Thyroid gland (tissue), 4 donors: ENCODE results near the gene NCMAP.

Experiments
- CTCF ChIP-seq, 6 experiments: fragments of 200-600 bp in 3 of 6; fragments of 450-650 bp in 3 of 6; sonication (generic) in 3 of 6; IDR thresholded peaks; one replicate each; pipeline ENCODE4 v1.5.1; 2016 to 2019; ENCODE audit warnings: antibody characterized with exemption in 6 of 6, mild to moderate bottlenecking in 2 of 6, inconsistent platforms in 1 of 6, moderate library complexity in 1 of 6
- POLR2A ChIP-seq, 2 donors: fragments of 450-650 bp; IDR thresholded peaks; one replicate each; pipeline ENCODE4 v1.6.1; 2017; ENCODE audit warnings: antibody characterized with exemption in 2 of 2, mild to moderate bottlenecking in 2 of 2, moderate library complexity in 1 of 2

- TF ChIP-seq POLR2A (IDR thresholded peaks at IDR 0.05) (no peak), CTCF (IDR thresholded peaks at IDR 0.05) (no peak)
Observed at GRCh38 chr1:24640288-24640687, 84.4 kb downstream of the NCMAP start.
